Sigmoid colon (tissue), 7 donors: ENCODE measurements around the gene DIAPH2. TPM values are rescaled to one million over a fixed set of nuclear protein-coding genes. Genes with fewer than 3 reads are reported as not detected.

Experiments
- DNase-seq: peaks from one replicate; pipeline ENCODE4 v3.0.0-alpha.2; 2019
- H3K27ac ChIP-seq, 4 donors: fragments of 200-600 bp; sonication (generic); one replicate each; pipeline ENCODE4 v1.5.1; 2016 to 2019; ENCODE audit warnings: mild to moderate bottlenecking in 1 of 4
- H3K27me3 ChIP-seq, 3 donors: fragments of 200-600 bp; sonication (generic); one replicate each; pipeline ENCODE4 v1.5.1; 2019; ENCODE audit warnings: mild to moderate bottlenecking in 1 of 3
- H3K36me3 ChIP-seq, 4 donors: fragments of 200-600 bp; sonication (generic); one replicate each; pipeline ENCODE4 v1.5.1; 2016 to 2019
- H3K4me1 ChIP-seq, 4 donors: fragments of 200-600 bp; sonication (generic); one replicate each; pipeline ENCODE4 v1.5.1; 2017 to 2019
- H3K4me3 ChIP-seq, 4 donors: fragments of 200-600 bp; sonication (generic); one replicate each; pipeline ENCODE4 v1.5.1; 2017 to 2019; ENCODE audit warnings: mild to moderate bottlenecking in 2 of 4, moderate library complexity in 1 of 4
- H3K9me3 ChIP-seq, 4 donors: fragments of 200-600 bp in 3 of 4; sonication (generic) in 3 of 4; one replicate each; pipeline versions ENCODE4 v1.5.1 to v1.6.1; 2013 to 2019
- CTCF ChIP-seq, 4 experiments: fragments of 450-650 bp in 3 of 4; fragments of 200-600 bp in 1 of 4; IDR thresholded peaks; one replicate each; pipeline ENCODE4 v1.5.1; 2016 to 2019; ENCODE audit warnings: antibody characterized with exemption in 4 of 4, mild to moderate bottlenecking in 3 of 4, moderate library complexity in 2 of 4
- EP300 ChIP-seq, 4 donors: sonication (generic); formaldehyde crosslinking; IDR thresholded peaks; one replicate each; pipeline ENCODE4 v1.6.1; 2017; ENCODE audit warnings: antibody characterized with exemption in 4 of 4
- POLR2A ChIP-seq, 2 donors: fragments of 450-650 bp; IDR thresholded peaks; one replicate each; pipeline ENCODE4 v1.6.1; 2016; ENCODE audit warnings: antibody characterized with exemption in 2 of 2, mild to moderate bottlenecking in 2 of 2, moderate library complexity in 2 of 2
- POLR2AphosphoS5 ChIP-seq, 4 donors: sonication (generic); formaldehyde crosslinking; IDR thresholded peaks; one replicate each; pipeline ENCODE4 v1.6.1; 2017; ENCODE audit warnings: antibody characterized with exemption in 4 of 4
- WGBS, 2 donors: extraction: QIAGEN DNeasy Blood & Tissue Kit; methylation state at CpG; one replicate each; pipeline ENCODE4 v1.1.7; 2013; 5-methylcytosine and 5-hydroxymethylcytosine counted together
- intact Hi-C: fragments of 100-400 bp; cut with DNase I; formaldehyde crosslinking; loops from one replicate; pipeline ENCODE4 v1.15.1; 2023
- polyA plus RNA-seq, 3 donors: library from polyadenylated mRNA; stranded (reverse); fragments of 200-250 nt; gene quantifications; one replicate each; pipeline ENCODE4 v1.2.3, GENCODE V29; 2013
- total RNA-seq, 4 donors: library from RNA; depleted of rRNA; stranded (reverse); fragments of >200 nt; gene quantifications; one replicate each; pipeline ENCODE4 v1.1.0, GENCODE V29; 2016
- donor health status: healthy with polysubstance abuse.
- donor health status: Bipolar disorder and iron deficiency.
- donor health status: healthy.

Gene DIAPH2
- total RNA-seq (10 to 100 TPM; 21.7 to 31.3 (median 25.6) TPM), polyA plus RNA-seq (1 to 10 TPM; 6.6 to 7.9 (median 7.3) TPM)

DNA sequence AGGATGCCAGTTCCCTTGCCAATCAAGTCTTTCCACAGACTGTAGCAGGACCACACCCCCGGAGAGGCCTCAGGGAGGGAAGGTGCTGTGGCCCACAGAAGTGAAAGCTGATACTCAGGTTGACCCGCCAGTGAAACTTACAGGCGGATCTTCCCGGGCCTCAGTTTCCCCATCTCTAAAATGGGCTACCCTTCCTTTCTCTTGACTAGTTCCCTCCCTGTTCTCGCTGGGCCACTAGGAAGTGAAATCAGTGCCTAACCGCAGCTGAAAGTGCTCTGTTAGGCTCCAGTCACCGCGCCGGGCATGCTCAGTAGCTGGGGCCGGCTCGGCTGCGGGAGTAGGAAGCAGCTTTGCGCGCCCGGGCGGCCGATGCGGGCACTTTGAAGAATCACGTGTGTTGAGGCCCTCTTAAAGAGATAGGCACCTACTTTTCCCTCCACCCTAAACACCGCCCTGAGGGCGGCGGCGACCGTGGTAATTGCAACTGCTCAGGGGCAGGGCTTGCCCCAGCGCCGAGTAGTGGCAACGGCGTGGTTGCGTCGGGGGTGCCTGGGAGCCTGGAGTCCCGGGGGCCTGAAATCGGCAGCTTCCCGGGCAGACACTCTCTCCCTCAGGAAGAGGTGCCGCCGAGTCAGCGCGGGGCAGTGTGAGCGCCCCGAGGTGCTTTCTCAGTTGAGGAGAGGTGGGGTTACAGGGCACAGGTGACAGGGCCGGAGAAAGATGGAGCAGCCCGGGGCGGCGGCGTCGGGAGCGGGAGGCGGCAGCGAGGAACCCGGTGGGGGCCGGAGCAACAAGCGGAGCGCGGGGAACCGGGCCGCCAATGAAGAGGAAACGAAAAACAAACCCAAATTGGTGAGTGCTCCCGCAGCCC, at the start of gene DIAPH2:
Gene DIAPH2, plus strand, starts transcription at position 504 of the 871 bp plus-strand sequence.
- Histone ChIP-seq H3K27ac (peak within 1 kb of the TSS; percentile 82 to 84 (median 83)), H3K4me3 (peak within 1 kb of the TSS; percentile 60 to 75 (median 74)), H3K9me3 (no peaks in the 10 kb centered on the region), H3K27me3 (no peaks in the 10 kb centered on the region), H3K36me3 (no peaks in the 10 kb centered on the region), H3K4me1 (peaks cover 0 to 6% (median 0%) of the 10 kb centered on the region in 4 donors)
- peak; percentile 85 for DNase-seq
- TF ChIP-seq EP300 (IDR thresholded peaks at IDR 0.05) (no peak), POLR2AphosphoS5 (IDR thresholded peaks at IDR 0.05) (peak in 3 of 4 donors; percentile 46 to 60 (median 49)), CTCF (IDR thresholded peaks at IDR 0.05) (peak in 2 of 4 experiments; percentile 24 to 25), POLR2A (IDR thresholded peaks at IDR 0.05) (peak in 1 of 2 donors; percentile 24)
- 1% methylated on average over 57 of the region's 57 CpGs for WGBS, 2 donors
- intact Hi-C loops, result loop anchor here (10.0 kb wide), 1 partner anchor 310 kb away; no protein-coding TSS in a partner anchor

GRCh38 chrX:96650023-96650422, 34.6 kb upstream of the DIAPH2 start:
- Histone ChIP-seq H3K4me3 (no peak overlapping the region), H3K27ac (no peak overlapping the region), H3K4me1 (no peaks in the 10 kb centered on the region), H3K27me3 (no peaks in the 10 kb centered on the region), H3K9me3 (no peaks in the 10 kb centered on the region), H3K36me3 (no peaks in the 10 kb centered on the region)
- TF ChIP-seq POLR2AphosphoS5 (IDR thresholded peaks at IDR 0.05), result no peak
- TF ChIP-seq CTCF (IDR thresholded peaks at IDR 0.05), result no peak
- TF ChIP-seq EP300 (IDR thresholded peaks at IDR 0.05), result no peak
- no peak for TF ChIP-seq POLR2A (IDR thresholded peaks at IDR 0.05)
- WGBS, 2 donors, result 89 to 98% methylated on average over 2 of the region's 2 CpGs
- intact Hi-C loops, result no loop called here
- DNase-seq, result no peak

DNA sequence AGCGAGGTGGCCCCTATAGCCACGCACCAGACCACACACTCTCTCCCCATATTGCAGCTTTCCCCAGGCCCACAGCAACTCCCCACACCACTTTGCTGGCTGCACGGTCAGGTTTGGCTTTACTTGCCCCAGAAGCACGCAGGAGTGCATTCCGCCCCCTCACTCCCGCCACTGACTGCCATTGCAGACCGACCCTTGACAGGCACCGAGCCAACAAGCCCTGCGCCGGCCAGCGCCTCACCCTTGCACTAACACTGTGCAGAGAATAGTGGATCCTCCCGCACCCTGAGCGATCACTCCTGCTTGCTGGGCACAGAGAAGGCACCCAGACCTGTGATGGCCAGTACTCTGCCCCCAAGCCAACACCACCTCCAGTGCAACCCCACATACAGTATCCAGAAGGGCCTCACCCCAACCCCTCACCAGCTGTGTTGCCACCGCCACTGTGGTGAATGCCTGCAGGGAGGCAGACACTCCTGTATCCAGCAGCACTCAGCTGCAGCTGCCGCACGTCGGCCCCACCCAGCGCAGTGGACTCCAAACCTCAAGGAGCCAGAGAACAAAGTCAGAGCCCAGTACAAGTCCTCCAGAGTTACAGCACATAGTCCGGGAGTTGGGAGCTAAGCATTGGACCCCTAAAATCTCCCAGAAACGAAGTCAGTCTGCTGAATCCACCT, 28.6 kb upstream of the DIAPH2 start:
- TF ChIP-seq CTCF (IDR thresholded peaks at IDR 0.05) (no peak), POLR2AphosphoS5 (IDR thresholded peaks at IDR 0.05) (no peak), EP300 (IDR thresholded peaks at IDR 0.05) (no peak), POLR2A (IDR thresholded peaks at IDR 0.05) (no peak)
- 20 to 92% methylated on average over 20 of the region's 20 CpGs for WGBS, 2 donors
- no peaks in the 10 kb centered on the region for H3K36me3 ChIP-seq
- no peaks in the 10 kb centered on the region for H3K4me1 ChIP-seq
- H3K27ac ChIP-seq, result no peak overlapping the region
- H3K27me3 ChIP-seq, result peaks cover 0 to 2% (median 0%) of the 10 kb centered on the region in 3 donors
- intact Hi-C loops, result no loop called here
- H3K9me3 ChIP-seq, result no peaks in the 10 kb centered on the region
- no peak for DNase-seq
- H3K4me3 ChIP-seq, result no peak overlapping the region

- intact Hi-C loops, result loop anchor here (10.0 kb wide), 1 partner anchor 308 kb away; no protein-coding TSS in a partner anchor
- TF ChIP-seq CTCF (IDR thresholded peaks at IDR 0.05) (no peak), POLR2AphosphoS5 (IDR thresholded peaks at IDR 0.05) (no peak), POLR2A (IDR thresholded peaks at IDR 0.05) (no peak), EP300 (IDR thresholded peaks at IDR 0.05) (no peak)
- 78 to 94% methylated on average over 4 of the region's 4 CpGs for WGBS, 2 donors
- H3K4me1 ChIP-seq, result peaks cover 0 to 5% (median 0%) of the 10 kb centered on the region in 4 donors
- no peaks in the 10 kb centered on the region for H3K27me3 ChIP-seq
- no peak overlapping the region for H3K27ac ChIP-seq
- H3K4me3 ChIP-seq, result no peak overlapping the region
- no peak for DNase-seq
- H3K9me3 ChIP-seq, result no peaks in the 10 kb centered on the region
- no peaks in the 10 kb centered on the region for H3K36me3 ChIP-seq
Observed at GRCh38 chrX:96682516-96682915, 2.1 kb upstream of the DIAPH2 start.
